Right lobe of liver (tissue), 6 donors: Measurements from ENCODE around the gene SLC5A11. TPM values are rescaled to one million over a fixed set of nuclear protein-coding genes. Genes with fewer than 3 reads are reported as not detected.

ENCODE experiments used
- ATAC-seq, 4 donors: fragments of 200-7000 bp; cut with Tn5 transposase; one replicate each; pipeline ENCODE4 v1.9.1; 2020; ENCODE audit warnings: mild to moderate bottlenecking in 4 of 4, moderate library complexity in 4 of 4
- DNase-seq, 3 donors: peaks; one replicate each; pipeline ENCODE4 v3.0.0-alpha.2; 2020
- H3K27ac ChIP-seq, 3 donors: fragments of 200-600 bp; one replicate each; pipeline ENCODE4 v1.8.0; 2022
- H3K27me3 ChIP-seq, 2 donors: fragments of 200-600 bp; one replicate each; pipeline ENCODE4 v1.8.0; 2022
- H3K36me3 ChIP-seq, 4 donors: fragments of 200-600 bp; sonication (generic) in 1 of 4; one replicate each; pipeline versions ENCODE4 v1.5.1 to v1.8.0; 2017 to 2022; ENCODE audit warnings: control low read depth in 1 of 4
- H3K4me1 ChIP-seq, 4 donors: fragments of 200-600 bp; sonication (generic) in 1 of 4; one replicate each; pipeline versions ENCODE4 v1.5.1 to v1.8.0; 2017 to 2022; ENCODE audit warnings: control low read depth in 1 of 4
- H3K4me3 ChIP-seq, 3 donors: fragments of 200-600 bp; one replicate each; pipeline ENCODE4 v1.8.0; 2022
- H3K9me3 ChIP-seq, 4 donors: fragments of 200-600 bp; sonication (generic) in 1 of 4; one replicate each; pipeline versions ENCODE4 v1.5.1 to v1.8.0; 2017 to 2022; ENCODE audit warnings: control low read depth in 1 of 4
- POLR2A ChIP-seq: fragments of 450-650 bp; IDR thresholded peaks from one replicate; pipeline ENCODE4 v1.6.1; 2017; ENCODE audit warnings: antibody characterized with exemption, mild to moderate bottlenecking
- WGBS: methylation state at CpG from one replicate; pipeline ENCODE4 v1.1.6; 2018; ENCODE audit warnings: low coverage, low lambda C conversion rate; ENCODE audit not compliant: insufficient coverage; ENCODE audit errors: missing lambda C conversion rate; 5-methylcytosine and 5-hydroxymethylcytosine counted together
- intact Hi-C, 2 donors: fragments of 100-400 bp; cut with DNase I; formaldehyde crosslinking; loops; one replicate each; pipeline versions ENCODE4 v1.11.2 to v1.14.1; 2022
- long read RNA-seq: library from polyadenylated mRNA; unstranded; transcript quantifications from one replicate; pipeline ENCODE4 v2.0.0, GENCODE V29; 2019
- total RNA-seq, 6 experiments: library from RNA; depleted of rRNA in 2 of 6; stranded (reverse); fragments of >200 nt in 2 of 6; fragmentation: NEBNext Ultra II Directional in 3 of 6; extraction: Animal tissue kit (Norgen Biotek cat#: 25700) in 3 of 6; gene quantifications; one replicate each; pipeline versions ENCODE4 v1.1.0 to v1.2.4, GENCODE V29; 2016 to 2023
- TF ChIP-seq, protein P1 (sequence below), 4 donors: fragments of 200-600 bp in 3 of 4; fragments of 450-650 bp in 1 of 4; IDR thresholded peaks; one replicate each; pipeline versions ENCODE4 v1.5.1 to v1.8.0; 2016 to 2022; ENCODE audit warnings: antibody characterized with exemption in 4 of 4, mild to moderate bottlenecking in 2 of 4
- donor health status: DM: no; HTN: yes; CAD: no.
- donor health status: DM: no; HTN: no; CAD: no.
- donor health status: DM: no; HTN: no; CAD: no.
- donor health status: DM: no; HTN: yes; CAD: no.
- donor health status: DM: no; HTN: yes; CAD: no.

The SLC5A11 gene, protein sequence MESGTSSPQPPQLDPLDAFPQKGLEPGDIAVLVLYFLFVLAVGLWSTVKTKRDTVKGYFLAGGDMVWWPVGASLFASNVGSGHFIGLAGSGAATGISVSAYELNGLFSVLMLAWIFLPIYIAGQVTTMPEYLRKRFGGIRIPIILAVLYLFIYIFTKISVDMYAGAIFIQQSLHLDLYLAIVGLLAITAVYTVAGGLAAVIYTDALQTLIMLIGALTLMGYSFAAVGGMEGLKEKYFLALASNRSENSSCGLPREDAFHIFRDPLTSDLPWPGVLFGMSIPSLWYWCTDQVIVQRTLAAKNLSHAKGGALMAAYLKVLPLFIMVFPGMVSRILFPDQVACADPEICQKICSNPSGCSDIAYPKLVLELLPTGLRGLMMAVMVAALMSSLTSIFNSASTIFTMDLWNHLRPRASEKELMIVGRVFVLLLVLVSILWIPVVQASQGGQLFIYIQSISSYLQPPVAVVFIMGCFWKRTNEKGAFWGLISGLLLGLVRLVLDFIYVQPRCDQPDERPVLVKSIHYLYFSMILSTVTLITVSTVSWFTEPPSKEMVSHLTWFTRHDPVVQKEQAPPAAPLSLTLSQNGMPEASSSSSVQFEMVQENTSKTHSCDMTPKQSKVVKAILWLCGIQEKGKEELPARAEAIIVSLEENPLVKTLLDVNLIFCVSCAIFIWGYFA
- total RNA-seq, result 1 to 10 TPM in 4 of 6 experiments, under 1 TPM in 2; 0.43 to 1.6 (median 1.2) TPM
- long read RNA-seq, result 0 reads

DNA sequence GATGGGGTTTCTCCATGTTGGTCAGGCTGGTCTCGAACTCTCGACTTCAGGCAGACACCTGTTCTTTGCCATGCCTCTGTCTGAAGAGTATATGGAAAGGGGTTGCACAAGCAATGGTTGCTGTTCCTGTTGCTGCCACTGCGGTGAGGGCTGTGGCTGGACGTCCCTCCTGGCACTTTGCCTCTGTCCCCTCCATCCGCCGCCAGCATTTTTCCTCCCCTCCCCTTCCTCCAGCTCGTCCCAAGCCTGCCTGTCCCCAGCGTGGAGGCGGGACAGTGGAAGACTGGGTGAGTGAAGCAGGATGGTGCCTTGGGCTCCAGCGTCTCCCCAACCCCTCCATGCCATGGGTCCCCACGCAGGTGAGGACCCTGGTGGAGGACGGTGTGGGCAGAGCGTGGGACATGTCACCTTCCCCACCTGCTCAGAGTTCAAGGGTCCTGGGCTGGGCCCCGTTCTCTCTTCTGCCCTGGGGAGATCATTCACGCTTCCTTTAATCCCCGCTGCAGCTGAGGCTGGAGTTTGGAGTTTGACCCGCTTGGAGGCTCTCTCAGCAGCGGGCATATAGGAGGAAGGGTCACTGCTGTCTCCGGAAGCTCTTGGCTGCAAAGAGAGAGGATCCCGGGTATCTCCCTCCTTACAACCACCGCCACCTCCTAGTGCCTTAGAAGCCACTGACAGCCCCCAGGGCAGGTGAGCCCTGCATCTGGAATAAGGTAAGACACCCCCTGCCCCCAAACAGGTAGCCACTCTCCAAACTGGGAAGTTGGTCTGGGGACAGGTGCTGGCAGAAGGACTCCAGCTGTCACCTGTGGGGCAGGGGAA, at the start of gene SLC5A11:
SLC5A11 (plus strand) TSS at position 238 of the 822 bp plus-strand sequence. CDS start 12,681 bp downstream, outside the sequence.
- ATAC-seq (peak; percentile 51 to 68 (median 62)), DNase-seq (no peak)
- H3K4me3 ChIP-seq, result peak within 1 kb of the TSS in 1 of 3 donors; percentile 7
- no peak for TF ChIP-seq POLR2A
- TF ChIP-seq, protein P1, sequence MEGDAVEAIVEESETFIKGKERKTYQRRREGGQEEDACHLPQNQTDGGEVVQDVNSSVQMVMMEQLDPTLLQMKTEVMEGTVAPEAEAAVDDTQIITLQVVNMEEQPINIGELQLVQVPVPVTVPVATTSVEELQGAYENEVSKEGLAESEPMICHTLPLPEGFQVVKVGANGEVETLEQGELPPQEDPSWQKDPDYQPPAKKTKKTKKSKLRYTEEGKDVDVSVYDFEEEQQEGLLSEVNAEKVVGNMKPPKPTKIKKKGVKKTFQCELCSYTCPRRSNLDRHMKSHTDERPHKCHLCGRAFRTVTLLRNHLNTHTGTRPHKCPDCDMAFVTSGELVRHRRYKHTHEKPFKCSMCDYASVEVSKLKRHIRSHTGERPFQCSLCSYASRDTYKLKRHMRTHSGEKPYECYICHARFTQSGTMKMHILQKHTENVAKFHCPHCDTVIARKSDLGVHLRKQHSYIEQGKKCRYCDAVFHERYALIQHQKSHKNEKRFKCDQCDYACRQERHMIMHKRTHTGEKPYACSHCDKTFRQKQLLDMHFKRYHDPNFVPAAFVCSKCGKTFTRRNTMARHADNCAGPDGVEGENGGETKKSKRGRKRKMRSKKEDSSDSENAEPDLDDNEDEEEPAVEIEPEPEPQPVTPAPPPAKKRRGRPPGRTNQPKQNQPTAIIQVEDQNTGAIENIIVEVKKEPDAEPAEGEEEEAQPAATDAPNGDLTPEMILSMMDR (IDR thresholded peaks at IDR 0.05), result no peak
- H3K9me3 ChIP-seq, result no peaks in the 10 kb centered on the region
- no peaks in the 10 kb centered on the region for H3K4me1 ChIP-seq
- H3K27ac ChIP-seq, result no peak within 1 kb of the TSS
- H3K36me3 ChIP-seq, result no peaks in the 10 kb centered on the region
- intact Hi-C loops, result no loop called here
- no peaks in the 10 kb centered on the region for H3K27me3 ChIP-seq
- 48% methylated on average over 8 of the region's 21 CpGs for WGBS

DNA sequence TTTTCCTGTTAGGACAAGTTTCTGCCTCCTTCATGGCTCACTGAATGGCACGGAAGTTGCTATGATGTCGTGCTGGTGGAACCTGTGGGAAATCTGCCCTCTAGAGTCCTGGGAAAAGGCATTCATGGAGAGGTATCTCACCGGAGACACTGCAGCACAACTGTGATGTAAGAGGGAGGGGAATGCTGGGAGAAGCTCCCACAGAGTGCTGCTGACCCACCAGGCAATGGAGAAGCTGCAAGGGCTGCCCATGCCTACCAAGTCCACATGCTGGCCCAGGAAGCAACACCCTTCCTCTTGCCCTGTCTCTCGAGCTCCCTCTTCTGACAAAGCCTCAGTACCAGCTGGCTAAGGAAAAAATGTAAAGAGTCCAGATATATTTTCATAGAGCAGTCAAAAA, 45.2 kb upstream of the SLC5A11 start:
- intact Hi-C loops, result loop anchor here in 1 of 2 donors (10.0 kb wide), 1 partner anchor 236 kb away; no protein-coding TSS in a partner anchor
- Histone ChIP-seq H3K27me3 (no peaks in the 10 kb centered on the region), H3K27ac (no peak overlapping the region), H3K4me3 (no peak overlapping the region), H3K4me1 (no peaks in the 10 kb centered on the region), H3K9me3 (no peaks in the 10 kb centered on the region), H3K36me3 (peaks cover 3 to 73% (median 44%) of the 10 kb centered on the region in 4 donors)
- DNase-seq (no peak), ATAC-seq (peak; percentile 60 to 73 (median 70))
- 53% methylated on average over 3 of the region's 4 CpGs for WGBS
- TF ChIP-seq POLR2A, result no peak
- TF ChIP-seq, protein P1 (IDR thresholded peaks at IDR 0.05), result peak; percentile 16 to 38 (median 24)

DNA sequence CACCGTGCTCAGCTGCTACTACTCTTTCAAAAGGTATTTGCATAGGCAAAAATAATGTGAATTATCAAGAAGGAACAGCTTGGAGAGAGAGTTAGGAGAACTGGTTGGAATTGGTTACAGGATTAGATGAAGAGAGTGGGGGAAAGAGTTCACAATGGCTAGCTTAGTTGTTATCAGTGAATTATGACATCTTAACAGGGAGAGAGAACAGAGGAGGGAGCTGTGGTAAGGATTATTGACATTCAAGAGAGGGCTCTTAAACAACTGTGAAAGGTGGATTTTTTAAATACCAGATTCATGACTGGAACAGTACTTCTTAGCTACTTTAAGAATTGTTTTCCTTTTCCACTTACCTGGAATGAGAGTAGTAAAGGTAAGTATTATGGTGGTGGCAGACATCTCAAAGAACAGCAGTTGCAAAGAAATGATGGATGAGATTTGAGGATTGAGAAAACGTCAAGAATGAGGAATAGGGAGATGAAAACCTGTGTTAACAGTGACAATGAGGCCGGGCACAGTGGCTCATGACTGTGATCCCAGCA, 43.9 kb upstream of the SLC5A11 start:
- Histone ChIP-seq H3K27me3 (no peaks in the 10 kb centered on the region), H3K36me3 (peaks cover 6 to 81% (median 49%) of the 10 kb centered on the region in 4 donors), H3K4me1 (no peaks in the 10 kb centered on the region), H3K27ac (no peak overlapping the region), H3K4me3 (no peak overlapping the region), H3K9me3 (no peaks in the 10 kb centered on the region)
- ATAC-seq, result no peak
- 94% methylated on average over 3 of the region's 3 CpGs for WGBS
- DNase-seq, result no peak
- TF ChIP-seq, protein P1 (IDR thresholded peaks at IDR 0.05), result no peak
- intact Hi-C loops, result loop anchor here in 1 of 2 donors (10.0 kb wide), 1 partner anchor 237 kb away; no protein-coding TSS in a partner anchor

DNA sequence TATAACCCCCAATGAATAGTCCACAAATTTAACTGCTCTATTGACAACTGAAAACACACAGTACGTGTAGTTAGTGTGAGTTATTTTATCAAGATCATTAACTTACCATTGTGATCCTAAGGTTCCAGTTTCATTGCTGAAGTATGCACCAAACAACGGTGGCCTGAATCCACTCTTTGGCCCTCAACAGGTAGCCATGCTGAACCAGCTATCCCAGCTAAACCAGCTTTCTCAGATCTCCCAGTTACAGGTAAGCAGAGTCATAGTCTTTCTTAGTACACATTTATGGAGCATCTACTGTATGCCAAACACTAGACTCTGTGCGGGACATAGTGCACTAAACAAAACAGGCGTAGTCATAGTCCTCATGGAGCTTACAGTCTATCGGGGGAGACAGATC, 40.3 kb upstream of the SLC5A11 start:
- Histone ChIP-seq H3K27ac (no peak overlapping the region), H3K9me3 (no peaks in the 10 kb centered on the region), H3K4me3 (no peak overlapping the region), H3K4me1 (no peaks in the 10 kb centered on the region), H3K36me3 (peaks cover 6 to 88% (median 45%) of the 10 kb centered on the region in 4 donors), H3K27me3 (no peaks in the 10 kb centered on the region)
- ATAC-seq (no peak), DNase-seq (no peak)
- intact Hi-C loops, result loop anchor here in 1 of 2 donors (10.0 kb wide), 1 partner anchor 241 kb away; no protein-coding TSS in a partner anchor
- WGBS, result 90% methylated on average over 5 of the region's 5 CpGs
- TF ChIP-seq POLR2A, result no peak
- TF ChIP-seq, protein P1 (IDR thresholded peaks at IDR 0.05), result no peak
